HepG2 (cell line): Measurements from ENCODE around the gene MYO19. TPM values are rescaled to one million over a fixed set of nuclear protein-coding genes. Genes with fewer than 3 reads are reported as not detected.

ENCODE experiments used
- KLF6 ChIP-seq: IDR thresholded peaks from 2 replicates; pipeline ENCODE4 v1.8.0; 2016; ENCODE audit warnings: missing biosample characterization, missing genetic modification reagents
- TIGD3 ChIP-seq: sonication (generic); formaldehyde crosslinking; IDR thresholded peaks from 2 replicates; pipeline ENCODE4 v1.5.1; 2020; ENCODE audit warnings: mild to moderate bottlenecking, missing genetic modification reagents, borderline replicate concordance
- ZHX2 ChIP-seq, 2 experiments: sonication (generic) in 1 of 2; formaldehyde crosslinking in 1 of 2; IDR thresholded peaks; 2 replicates each; pipeline versions ENCODE4 v1.6.1 to v1.9.0; 2014 to 2022; ENCODE audit warnings: antibody characterized with exemption in 1 of 2, borderline replicate concordance in 1 of 2, inconsistent platforms in 1 of 2, low read depth in 1 of 2, missing genetic modification reagents in 1 of 2
- ZKSCAN1 ChIP-seq: fragments of 150-350 bp; IDR thresholded peaks from 2 replicates; pipeline ENCODE4 v1.6.1; 2014; ENCODE audit warnings: low read length
- ZNF709 ChIP-seq: sonication (generic); formaldehyde crosslinking; IDR thresholded peaks from 2 replicates; pipeline ENCODE4 v1.5.0; 2020; ENCODE audit warnings: mild to moderate bottlenecking, missing genetic modification reagents
- ZNF788 ChIP-seq: sonication (generic); formaldehyde crosslinking; IDR thresholded peaks from 2 replicates; pipeline ENCODE4 v1.5.0; 2020; ENCODE audit warnings: mild to moderate bottlenecking, missing genetic modification reagents, borderline replicate concordance
- polyA plus RNA-seq, 8 experiments: library from polyadenylated mRNA; depleted of rRNA in 3 of 8; stranded (reverse) in 7 of 8; unstranded in 1 of 8; fragments of >200 nt; fragmentation: Illumina TruSeq in 4 of 8; extraction: Trizol in 4 of 8; gene quantifications; 2 replicates each; pipeline versions ENCODE4 v1.2.1 to v1.2.3, GENCODE V29; 2011 to 2016; ENCODE audit warnings: low read depth in 4 of 8, missing spikeins in 1 of 8, mixed read lengths in 1 of 8; ENCODE audit not compliant: insufficient read depth in 1 of 8
- total RNA-seq, 5 experiments: library from RNA; depleted of rRNA; stranded (reverse); fragments of >200 nt; fragmentation: Illumina TruSeq; extraction: Trizol; gene quantifications; 2 replicates each; pipeline ENCODE4 v1.2.3, GENCODE V29; 2016; ENCODE audit warnings: low read depth in 1 of 5
- TF ChIP-seq, protein P1 (sequence below): sonication (generic); formaldehyde crosslinking; IDR thresholded peaks from one replicate; pipeline ENCODE4 v1.5.1; 2020; ENCODE audit warnings: mild to moderate bottlenecking, missing genetic modification reagents; ENCODE audit errors: not compliant biosample characterization

MYO19 gene
- total and polyA plus RNA-seq, 2 of the 13 experiments (the other 11 are each of a cell fraction or from before 2014, with no cell fraction given), result 75.7 to 82.3 TPM

GRCh38 chr17:36470499-36470898 lies 64.2 kb downstream of the MYO19 start (continued):
- TF ChIP-seq ZHX2 (IDR thresholded peaks at IDR 0.05; ENCODE audit: low read depth) (no peak), ZHX2 (CRISPR knock-in tag; IDR thresholded peaks at IDR 0.05; ENCODE audit: borderline replicate concordance) (no peak), KLF6 (no peak), TIGD3 (no peak), ZNF709 (CRISPR knock-in tag) (no peak), ZKSCAN1 (no peak), ZNF788 (no peak)
- TF ChIP-seq, protein P1, sequence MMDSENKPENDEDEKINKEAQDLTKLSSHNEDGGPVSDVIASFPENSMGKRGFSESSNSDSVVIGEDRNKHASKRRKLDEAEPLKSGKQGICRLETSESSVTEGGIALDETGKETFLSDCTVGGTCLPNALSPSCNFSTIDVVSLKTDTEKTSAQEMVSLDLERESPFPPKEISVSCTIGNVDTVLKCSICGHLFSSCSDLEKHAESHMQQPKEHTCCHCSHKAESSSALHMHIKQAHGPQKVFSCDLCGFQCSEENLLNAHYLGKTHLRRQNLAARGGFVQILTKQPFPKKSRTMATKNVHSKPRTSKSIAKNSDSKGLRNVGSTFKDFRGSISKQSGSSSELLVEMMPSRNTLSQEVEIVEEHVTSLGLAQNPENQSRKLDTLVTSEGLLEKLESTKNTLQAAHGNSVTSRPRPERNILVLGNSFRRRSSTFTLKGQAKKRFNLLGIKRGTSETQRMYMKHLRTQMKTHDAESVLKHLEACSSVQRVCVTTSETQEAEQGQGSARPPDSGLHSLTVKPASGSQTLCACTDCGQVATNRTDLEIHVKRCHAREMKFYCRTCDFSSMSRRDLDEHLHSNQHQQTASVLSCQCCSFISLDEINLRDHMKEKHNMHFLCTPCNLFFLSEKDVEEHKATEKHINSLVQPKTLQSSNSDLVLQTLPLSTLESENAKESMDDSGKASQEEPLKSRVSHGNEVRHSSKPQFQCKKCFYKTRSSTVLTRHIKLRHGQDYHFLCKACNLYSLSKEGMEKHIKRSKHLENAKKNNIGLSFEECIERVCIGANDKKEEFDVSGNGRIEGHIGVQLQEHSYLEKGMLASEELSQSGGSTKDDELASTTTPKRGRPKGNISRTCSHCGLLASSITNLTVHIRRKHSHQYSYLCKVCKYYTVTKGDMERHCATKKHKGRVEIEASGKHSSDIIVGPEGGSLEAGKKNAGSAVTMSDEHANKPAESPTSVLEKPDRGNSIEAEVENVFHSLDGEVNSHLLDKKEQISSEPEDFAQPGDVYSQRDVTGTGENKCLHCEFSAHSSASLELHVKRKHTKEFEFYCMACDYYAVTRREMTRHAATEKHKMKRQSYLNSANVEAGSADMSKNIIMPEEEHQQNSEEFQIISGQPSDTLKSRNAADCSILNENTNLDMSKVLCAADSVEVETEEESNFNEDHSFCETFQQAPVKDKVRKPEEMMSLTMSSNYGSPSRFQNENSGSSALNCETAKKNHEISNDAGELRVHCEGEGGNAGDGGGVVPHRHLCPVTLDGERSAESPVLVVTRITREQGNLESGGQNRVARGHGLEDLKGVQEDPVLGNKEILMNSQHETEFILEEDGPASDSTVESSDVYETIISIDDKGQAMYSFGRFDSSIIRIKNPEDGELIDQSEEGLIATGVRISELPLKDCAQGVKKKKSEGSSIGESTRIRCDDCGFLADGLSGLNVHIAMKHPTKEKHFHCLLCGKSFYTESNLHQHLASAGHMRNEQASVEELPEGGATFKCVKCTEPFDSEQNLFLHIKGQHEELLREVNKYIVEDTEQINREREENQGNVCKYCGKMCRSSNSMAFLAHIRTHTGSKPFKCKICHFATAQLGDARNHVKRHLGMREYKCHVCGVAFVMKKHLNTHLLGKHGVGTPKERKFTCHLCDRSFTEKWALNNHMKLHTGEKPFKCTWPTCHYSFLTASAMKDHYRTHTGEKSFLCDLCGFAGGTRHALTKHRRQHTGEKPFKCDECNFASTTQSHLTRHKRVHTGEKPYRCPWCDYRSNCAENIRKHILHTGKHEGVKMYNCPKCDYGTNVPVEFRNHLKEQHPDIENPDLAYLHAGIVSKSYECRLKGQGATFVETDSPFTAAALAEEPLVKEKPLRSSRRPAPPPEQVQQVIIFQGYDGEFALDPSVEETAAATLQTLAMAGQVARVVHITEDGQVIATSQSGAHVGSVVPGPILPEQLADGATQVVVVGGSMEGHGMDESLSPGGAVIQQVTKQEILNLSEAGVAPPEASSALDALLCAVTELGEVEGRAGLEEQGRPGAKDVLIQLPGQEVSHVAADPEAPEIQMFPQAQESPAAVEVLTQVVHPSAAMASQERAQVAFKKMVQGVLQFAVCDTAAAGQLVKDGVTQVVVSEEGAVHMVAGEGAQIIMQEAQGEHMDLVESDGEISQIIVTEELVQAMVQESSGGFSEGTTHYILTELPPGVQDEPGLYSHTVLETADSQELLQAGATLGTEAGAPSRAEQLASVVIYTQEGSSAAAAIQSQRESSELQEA (CRISPR knock-in tag), result no peak
- TF ChIP-seq, all 625 proteins: peak for 0
